Endothelial cell of umbilical vein (primary cell): ENCODE data around the gene SPTA1. TPM values are rescaled to one million over a fixed set of nuclear protein-coding genes. Genes with fewer than 3 reads are reported as not detected.
A peak's percentile ranks its signal among the peaks of the same experiment; 100 is the strongest.

Experiments used
- BruUV-seq: library from RNA; stranded (reverse); fragments of 400-500 nt; replicated peaks from 2 replicates; lab custom pipeline; 2021; lab: Mats Ljungman, UMichigan
- CTCF ChIA-PET: fragments of 300-600, 350-600 bp; sonication (Branson Sonifier 250); formaldehyde crosslinking; loops from one replicate; lab custom pipeline; 2021; ENCODE audit warnings: antibody characterized with exemption, inconsistent platforms; lab: Charles Lee
- POLR2A ChIA-PET: fragments of 300-600, 350-600 bp; sonication (Branson Sonifier 250); formaldehyde crosslinking; loops from one replicate; lab custom pipeline; 2021; ENCODE audit warnings: antibody characterized with exemption, inconsistent platforms; lab: Charles Lee
- DNase-seq: peaks from one replicate; pipeline ENCODE4 v3.0.0-alpha.2; 2011; ENCODE audit warnings: low read depth, low spot score
- FAIRE-seq: peaks from 2 replicates; lab custom pipeline; 2011; peaks lifted over from hg19 to GRCh38; lab: Jason Lieb, UNC
- H2AFZ ChIP-seq: 2 replicates; pipeline ENCODE4 v1.6.0; 2012; ENCODE audit warnings: low read depth, low read length, control low read depth, inconsistent platforms
- H3K27ac ChIP-seq: 2 replicates; pipeline ENCODE4 v1.5.1; 2011; ENCODE audit warnings: low read depth, mild to moderate bottlenecking, control low read depth, low read length, moderate library complexity; ENCODE audit not compliant: insufficient read depth
- H3K27me3 ChIP-seq, 2 experiments: 2 replicates each; pipeline versions ENCODE4 v1.6.0 to v1.6.1; 2011; ENCODE audit warnings: low read length in 2 of 2, mixed read lengths in 1 of 2; ENCODE audit not compliant: control insufficient read depth in 2 of 2, insufficient read depth in 2 of 2
- H3K36me3 ChIP-seq, 2 experiments: 2 replicates in 1 of 2; 3 replicates in 1 of 2; pipeline ENCODE4 v1.5.1; 2011; ENCODE audit warnings: low read length in 2 of 2, mild to moderate bottlenecking in 1 of 2, moderate library complexity in 1 of 2; ENCODE audit not compliant: control insufficient read depth in 2 of 2, insufficient read depth in 2 of 2; ENCODE audit errors: extremely low read depth in 1 of 2
- H3K4me1 ChIP-seq: 3 replicates; pipeline ENCODE4 v1.5.1; 2011; ENCODE audit warnings: mild to moderate bottlenecking, low read length; ENCODE audit not compliant: control insufficient read depth, insufficient read depth; ENCODE audit errors: extremely low read depth
- H3K4me2 ChIP-seq: 2 replicates; pipeline ENCODE4 v1.6.1; 2011; ENCODE audit warnings: low read length, control low read depth, mixed read lengths; ENCODE audit not compliant: insufficient read depth
- H3K4me3 ChIP-seq, 3 experiments: fragments of 200-600 bp in 1 of 3; sonication (generic), shearing (Covaris generic) in 1 of 3; replicated peaks in 1 of 3; 2 replicates each; pipeline ENCODE4 v1.5.1; 2011 to 2016; ENCODE audit warnings: control low read depth in 3 of 3, low read length in 3 of 3, mild to moderate bottlenecking in 2 of 3, inconsistent platforms in 1 of 3, low read depth in 1 of 3, moderate library complexity in 1 of 3; ENCODE audit not compliant: insufficient read depth in 1 of 3
- H3K79me2 ChIP-seq: 2 replicates; pipeline ENCODE4 v1.6.0; 2012; ENCODE audit warnings: low read length, inconsistent platforms; ENCODE audit not compliant: control insufficient read depth, insufficient read depth
- H3K9ac ChIP-seq: replicated peaks from 2 replicates; pipeline ENCODE3; 2011; ENCODE audit warnings: low read length, control low read depth; ENCODE audit not compliant: insufficient read depth; ENCODE audit errors: extremely low read depth
- H3K9me1 ChIP-seq: replicated peaks from 3 replicates; pipeline ENCODE4 v1.6.0; 2011; ENCODE audit warnings: mild to moderate bottlenecking, low read length; ENCODE audit not compliant: control insufficient read depth, insufficient read depth; ENCODE audit errors: extremely low read depth
- H3K9me3 ChIP-seq: replicated peaks from 2 replicates; pipeline ENCODE4 v1.5.1; 2012; ENCODE audit warnings: low read length, inconsistent platforms; ENCODE audit not compliant: control insufficient read depth, insufficient read depth
- H4K20me1 ChIP-seq: replicated peaks from 2 replicates; pipeline ENCODE3; 2011; ENCODE audit warnings: mild to moderate bottlenecking, low read length; ENCODE audit not compliant: control insufficient read depth, insufficient read depth; ENCODE audit errors: extremely low read depth
- CTCF ChIP-seq, 2 donors: IDR thresholded peaks; 1 replicate in 1 of 2; 2 replicates in 1 of 2; pipeline ENCODE4 v1.5.1; 2011; ENCODE audit warnings: low read length in 2 of 2, mild to moderate bottlenecking in 2 of 2, moderate library complexity in 2 of 2, control low read depth in 1 of 2, inconsistent platforms in 1 of 2, low read depth in 1 of 2; ENCODE audit not compliant: insufficient read depth in 1 of 2; ENCODE audit errors: extremely low read depth in 1 of 2
- EZH2 ChIP-seq: IDR thresholded peaks from 2 replicates; pipeline ENCODE4 v1.6.1; 2012; ENCODE audit warnings: borderline replicate concordance, low read depth, mild to moderate bottlenecking, moderate library complexity, low read length, inconsistent platforms; ENCODE audit not compliant: severe bottlenecking
- FOS ChIP-seq: IDR thresholded peaks from 2 replicates; pipeline ENCODE4 v1.6.1; 2011; ENCODE audit warnings: mild to moderate bottlenecking, low read length, moderate library complexity, borderline replicate concordance; ENCODE audit not compliant: insufficient read depth
- GATA2 ChIP-seq: IDR thresholded peaks from 2 replicates; pipeline ENCODE4 v1.7.0; 2011; ENCODE audit warnings: low read depth, mild to moderate bottlenecking, moderate library complexity, mixed read lengths, low read length; ENCODE audit not compliant: insufficient read length, insufficient read depth
- JUN ChIP-seq: IDR thresholded peaks from 2 replicates; pipeline ENCODE4 v1.6.1; 2011; ENCODE audit warnings: borderline replicate concordance, low read depth; ENCODE audit not compliant: insufficient read length, insufficient read depth
- MAX ChIP-seq: IDR thresholded peaks from 2 replicates; pipeline ENCODE4 v1.6.1; 2011; ENCODE audit not compliant: insufficient read depth, insufficient read length
- MYC ChIP-seq: IDR thresholded peaks from one replicate; pipeline ENCODE4 v1.6.1; 2011; ENCODE audit warnings: mild to moderate bottlenecking, low read depth, low read length
- POLR2A ChIP-seq: IDR thresholded peaks from 2 replicates; pipeline ENCODE4 v1.6.1; 2012; ENCODE audit warnings: low read depth, mild to moderate bottlenecking, control low read depth, low read length
- POLR2AphosphoS5 ChIP-seq: IDR thresholded peaks from 2 replicates; pipeline ENCODE4 v1.6.1; 2012; ENCODE audit warnings: low read depth, mild to moderate bottlenecking, control low read depth, low read length, moderate library complexity; ENCODE audit not compliant: insufficient read depth
- dilution Hi-C: fragments of 300-500 bp; cut with MboI; formaldehyde crosslinking; loops from one replicate; pipeline ENCODE4 v1.15.0; 2019; ENCODE audit warnings: low sequenced_read_pairs; ENCODE audit not compliant: extremely low pct_ligation_motif_present
- intact Hi-C: fragments of 100-400 bp; cut with micrococcal nuclease; formaldehyde crosslinking; loops from one replicate; pipeline ENCODE4 v1.10.0; 2022
- polyA plus RNA-seq, 4 experiments: library from polyadenylated mRNA; depleted of rRNA in 3 of 4; stranded (reverse) in 3 of 4; unstranded in 1 of 4; fragments of >200 nt; gene quantifications; 2 replicates each; pipeline versions ENCODE4 v1.2.1 to v1.2.3, GENCODE V29; 2011 to 2012; ENCODE audit warnings: missing spikeins in 1 of 4
- total RNA-seq: library from RNA; stranded (reverse); gene quantifications from 2 replicates; pipeline ENCODE4 v1.2.3, GENCODE V29; 2021

SPTA1 gene
- total and polyA plus RNA-seq, 2 donors (not counting 3 experiments of a cell fraction or from before 2014, with no cell fraction given), result 0.01 to 0.84 TPM

- BruUV-seq, result no TSS peak
- POLR2A ChIA-PET, result no interaction called here
- Histone ChIP-seq H3K9ac (no peak overlapping the region), H4K20me1 (no peaks in the 10 kb centered on the region), H3K9me1 (no peaks in the 10 kb centered on the region), H3K36me3 (no peaks in the 10 kb centered on the region), H3K79me2 (no peaks in the 10 kb centered on the region), H3K4me2 (no peak overlapping the region), H3K27ac (no peak overlapping the region), H3K27me3 (peaks cover 0 to 2% of the 10 kb centered on the region in 2 experiments), H3K4me3 (no peak overlapping the region), H3K9me3 (no peaks in the 10 kb centered on the region), H2AFZ (no peak overlapping the region), H3K4me1 (no peaks in the 10 kb centered on the region)
- DNase-seq (peak; percentile 70), FAIRE-seq (peak; percentile 48)
- dilution Hi-C loops (no loop called here), intact Hi-C loops (no loop called here)
- CTCF ChIA-PET, result no interaction called here
- TF ChIP-seq JUN (no peak), GATA2 (peak; percentile 43), EZH2 (no peak), MAX (no peak), FOS (peak; percentile 39), POLR2AphosphoS5 (no peak), CTCF (IDR thresholded peaks at IDR 0.05; ENCODE audit: extremely low read depth in 1 of 2, insufficient read depth in 1 of 2, low read depth in 1 of 2, low read length in 2 of 2) (no peak), MYC (no peak), POLR2A (no peak)
Measured at GRCh38 chr1:158654571-158654970, 31.9 kb downstream of the SPTA1 start.
